GM18858 (cell line): ENCODE measurements around the gene RBM33.
"Not testable (repeated sequence)": the region's sequence is repeated elsewhere in the genome, so short reads cannot be mapped to it uniquely, and the experiment has no call there.

Experiments used
- ATAC-seq: cut with Tn5 transposase; IDR thresholded peaks from one replicate; pipeline ENCODE4 v1.9.1; 2021; ENCODE audit not compliant: unreplicated experiment

The RBM33 gene

DNA sequence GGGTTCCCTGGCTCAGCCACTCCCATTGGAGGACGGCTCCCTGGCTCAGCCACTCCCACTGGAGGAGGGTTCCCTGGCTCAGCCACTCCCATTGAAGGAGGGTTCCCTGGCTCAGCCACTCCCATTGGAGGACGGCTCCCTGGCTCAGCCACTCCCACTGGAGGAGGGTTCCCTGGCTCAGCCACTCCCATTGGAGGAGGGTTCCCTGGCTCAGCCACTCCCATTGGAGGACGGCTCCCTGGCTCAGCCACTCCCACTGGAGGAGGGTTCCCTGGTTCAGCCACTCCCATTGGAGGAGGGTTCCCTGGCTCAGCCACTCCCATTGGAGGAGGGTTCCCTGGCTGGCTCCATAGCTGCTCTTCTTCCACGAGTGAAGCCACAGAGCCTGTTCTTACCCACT, 173.1 kb downstream of the RBM33 start:
- ATAC-seq, result not testable (repeated sequence)

DNA sequence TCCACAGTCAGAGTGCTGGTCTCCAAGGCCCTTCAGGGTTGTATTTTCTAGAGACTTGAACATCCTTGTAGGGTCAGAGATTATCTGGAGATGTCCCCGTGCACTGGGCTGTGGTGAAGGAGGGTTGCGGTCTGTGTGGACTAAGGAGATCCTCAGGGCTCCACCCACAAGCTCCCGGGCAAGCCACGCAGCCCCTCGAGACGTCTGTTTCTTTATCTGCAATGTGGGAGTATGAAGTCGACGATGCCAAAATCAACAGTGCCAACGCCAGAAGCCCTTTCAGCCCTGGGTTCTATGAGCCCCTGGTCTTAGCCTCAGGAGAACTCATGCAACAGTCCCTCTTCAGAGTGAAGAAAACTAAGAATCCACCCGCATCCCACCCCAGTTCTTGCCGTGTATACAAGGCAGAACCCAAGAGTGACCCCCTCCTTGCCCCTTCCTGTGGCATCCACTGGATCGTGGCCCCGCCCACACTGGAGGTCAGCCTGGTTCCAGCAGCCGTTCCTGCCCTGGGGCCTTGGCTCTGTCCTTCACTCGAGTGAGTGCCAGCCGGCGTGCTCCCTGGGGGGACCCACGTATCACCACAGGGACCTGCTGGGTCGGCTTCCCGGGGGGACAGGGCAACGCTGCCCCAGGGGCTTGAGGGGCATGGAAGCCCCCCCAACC, 173.8 kb downstream of the RBM33 start:
- no peak for ATAC-seq

DNA sequence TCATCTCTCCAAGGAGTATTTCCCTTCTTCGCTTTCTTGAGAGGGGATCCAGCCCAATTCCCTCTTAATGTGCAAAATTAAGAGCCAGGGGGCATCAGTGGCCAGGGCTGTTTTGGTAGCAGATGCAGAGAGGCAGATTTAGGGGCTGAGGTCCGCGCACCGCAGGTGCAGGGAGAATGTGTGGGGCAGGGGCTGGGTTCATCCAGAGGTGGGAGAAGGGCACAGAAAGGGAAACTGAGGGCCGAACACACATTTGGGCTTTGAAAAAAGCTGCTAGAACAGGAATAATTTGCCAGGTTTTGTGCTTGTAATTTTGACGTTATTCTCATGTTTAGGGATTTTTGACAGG, 174.3 kb downstream of the RBM33 start:
- no peak for ATAC-seq

DNA sequence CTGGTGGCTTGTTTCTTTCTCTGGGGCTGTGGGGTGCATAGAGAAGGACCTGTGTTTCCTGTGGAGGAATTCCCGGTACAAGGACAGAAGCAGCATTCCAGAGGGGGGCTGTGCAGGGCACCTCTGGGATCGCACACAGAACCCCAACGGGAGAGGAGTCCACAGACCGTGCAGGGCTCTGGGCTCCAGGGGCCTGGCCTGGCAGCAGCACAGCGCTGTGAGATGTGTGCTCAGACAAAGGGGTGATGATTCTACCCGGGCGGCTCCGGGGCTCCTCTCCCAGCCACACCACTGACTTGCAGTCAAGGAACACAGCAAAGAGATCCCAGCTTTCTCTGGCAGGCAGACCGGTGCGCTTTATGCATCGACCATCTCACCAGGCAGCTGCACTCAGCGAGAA, 174.7 kb downstream of the RBM33 start:
- ATAC-seq, result no peak

DNA sequence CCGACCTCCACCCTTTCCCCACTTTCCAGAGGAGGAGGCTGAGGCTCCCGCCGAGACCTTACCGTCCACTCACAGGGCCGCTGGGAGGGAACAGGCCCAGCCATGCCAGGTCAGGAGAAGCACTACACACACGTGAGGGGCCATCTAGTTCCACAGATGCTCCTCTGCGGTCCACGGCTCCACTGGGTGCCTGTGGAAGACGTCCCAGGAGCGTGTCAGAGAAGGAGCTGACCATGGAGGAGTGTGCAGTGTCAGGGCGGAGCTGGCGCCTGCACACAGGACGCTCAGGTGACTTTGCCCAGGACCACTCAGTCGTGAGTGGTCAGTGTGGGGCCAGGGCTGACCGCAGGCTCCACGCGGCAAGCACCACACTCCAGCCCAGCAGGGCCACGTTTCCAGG, 175.8 kb downstream of the RBM33 start:
- no peak for ATAC-seq

DNA sequence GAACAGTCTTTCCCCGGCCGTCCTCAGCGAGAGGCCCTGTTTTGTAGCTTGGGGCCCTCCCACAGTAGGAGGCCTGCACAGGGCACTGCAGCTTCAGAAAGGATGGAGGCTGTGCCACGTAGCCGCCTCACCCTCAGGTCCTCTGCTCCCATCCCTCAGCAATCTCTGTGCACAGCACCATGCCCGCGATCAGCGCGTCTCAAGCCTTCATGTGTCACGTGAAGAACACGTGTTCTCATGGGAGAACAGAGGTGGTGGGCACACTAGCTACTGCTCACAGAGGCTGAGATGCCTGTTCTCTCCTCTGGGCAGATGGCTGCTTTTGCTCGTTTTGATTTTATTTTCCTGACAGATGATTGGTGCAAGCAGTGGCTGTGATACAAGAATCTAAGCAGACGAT, 176.3 kb downstream of the RBM33 start:
- no peak for ATAC-seq

DNA sequence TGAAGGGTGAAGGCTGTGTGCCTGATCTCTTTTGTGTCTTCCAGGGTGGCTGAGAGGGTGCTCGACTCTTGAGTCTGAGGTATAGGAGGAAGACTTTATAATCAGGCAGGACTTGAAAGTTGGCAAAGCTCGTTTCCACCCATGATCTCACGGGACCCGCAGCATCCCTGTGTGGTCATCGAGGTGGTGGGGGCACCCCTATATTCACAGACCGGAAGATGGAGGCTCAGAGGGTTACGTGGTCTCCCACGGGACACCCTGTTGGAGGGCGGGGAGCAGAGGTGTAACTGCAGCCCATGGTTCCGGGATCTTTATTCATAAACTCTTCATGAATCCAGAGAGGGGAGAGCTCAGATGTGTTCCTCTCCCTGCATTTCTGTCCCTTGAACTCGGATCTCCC, 177.4 kb downstream of the RBM33 start:
- ATAC-seq, result no peak

DNA sequence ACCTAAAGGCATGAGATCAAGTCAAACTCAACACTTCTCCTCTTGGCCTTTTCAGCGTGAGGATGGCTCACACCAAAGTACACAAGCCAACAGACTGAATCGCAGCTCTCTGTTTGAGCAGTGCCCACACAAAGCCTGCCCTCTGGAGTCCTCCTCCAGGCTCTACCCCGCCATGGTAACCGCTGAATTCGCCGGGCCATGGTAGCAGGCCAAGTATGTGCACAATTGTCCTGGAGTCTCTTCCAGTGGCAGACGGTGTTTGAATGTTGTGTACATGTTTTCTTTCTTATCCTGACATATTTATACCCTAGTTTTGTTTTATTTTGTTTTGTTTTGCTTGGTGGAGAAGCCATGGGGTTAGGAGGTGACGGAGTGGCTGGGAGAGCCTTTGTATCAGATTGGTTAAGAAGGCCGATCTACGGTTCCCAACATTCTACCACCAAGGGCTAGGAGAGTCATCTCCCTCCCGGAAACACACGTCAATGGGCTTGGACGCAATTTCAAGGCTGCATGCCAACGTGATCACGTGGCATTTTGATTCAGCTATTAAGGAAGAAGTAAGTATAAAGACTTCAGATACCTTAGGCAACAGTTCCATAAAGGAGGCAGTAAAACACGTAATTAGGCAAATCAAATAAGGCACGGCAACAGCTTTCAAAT, 179.9 kb downstream of the RBM33 start:
- no peak for ATAC-seq

DNA sequence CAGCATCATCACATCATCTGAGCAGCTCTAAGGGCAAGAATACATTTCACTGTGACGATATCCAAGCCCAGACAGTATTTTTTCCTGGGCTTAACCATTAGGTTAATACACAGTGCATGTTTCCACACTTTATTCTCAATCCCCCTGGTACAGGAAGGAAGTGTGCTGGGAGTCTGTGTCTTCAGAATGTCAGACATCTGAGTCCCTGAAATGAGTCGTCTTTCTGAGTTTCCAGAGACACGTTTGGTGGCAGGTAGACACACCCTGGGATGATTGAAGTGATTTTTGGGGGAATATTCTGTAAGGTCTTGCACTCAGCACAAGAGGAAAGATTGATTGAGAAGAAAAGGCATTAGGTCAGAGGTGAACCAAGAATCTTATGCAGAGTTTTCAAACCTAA, 180.9 kb downstream of the RBM33 start:
- ATAC-seq, result no peak

DNA sequence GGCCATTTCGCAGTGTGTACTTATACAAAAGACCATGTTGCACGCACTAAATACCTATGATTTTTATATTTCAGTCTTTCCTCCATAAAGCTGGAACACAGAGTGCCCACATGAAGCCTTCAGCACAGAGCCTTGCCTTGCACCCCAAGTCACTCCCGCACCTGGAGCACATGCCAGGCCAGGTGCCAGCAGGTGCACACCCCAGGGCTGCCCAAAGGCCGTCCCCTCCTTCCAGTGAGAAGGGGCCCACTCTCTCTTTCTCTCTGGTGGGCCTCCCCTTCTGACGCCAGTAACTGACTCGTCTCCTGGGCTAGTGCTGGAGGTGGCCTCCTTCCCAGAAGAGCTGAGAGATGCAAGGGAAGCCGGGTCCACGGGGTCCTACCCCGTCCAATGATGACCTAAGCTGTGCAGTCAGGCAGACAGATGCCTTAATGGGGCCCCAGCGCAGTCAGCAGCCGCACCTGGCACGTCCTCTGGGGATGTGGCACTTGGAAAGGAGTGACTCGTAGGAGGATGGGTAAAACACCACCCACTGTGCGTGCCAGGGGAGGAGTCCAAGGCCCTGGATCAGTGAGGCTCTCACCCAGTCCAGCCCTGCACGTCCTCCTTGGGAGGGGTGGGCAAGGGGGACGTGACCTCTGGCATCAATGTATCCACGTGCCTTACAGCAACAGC, 185.5 kb downstream of the RBM33 start:
- no peak for ATAC-seq
